A549 treated with Mapracorat at 1 μM for 4 hours (cell line): ENCODE data around the gene PSEN2. TPM values are rescaled to one million over a fixed set of nuclear protein-coding genes. Genes with fewer than 3 reads are reported as not detected.

Source experiments
- total RNA-seq: library from RNA; stranded (reverse); fragments of 200-300 nt; extraction: Qiagen RNA extraction; gene quantifications from 5 replicates; pipeline ENCODE4 v1.2.3, GENCODE V29; 2022

The PSEN2 gene
- total RNA-seq, result 27.0 to 31.5 TPM (median 28.5 TPM) in 5 replicates

GRCh38 chr1:226870401-226871279 lies at the start of gene PSEN2:
PSEN2 (plus strand) TSS chr1:226870616; CDS start chr1:226881908, 11,292 bp downstream.

DNA sequence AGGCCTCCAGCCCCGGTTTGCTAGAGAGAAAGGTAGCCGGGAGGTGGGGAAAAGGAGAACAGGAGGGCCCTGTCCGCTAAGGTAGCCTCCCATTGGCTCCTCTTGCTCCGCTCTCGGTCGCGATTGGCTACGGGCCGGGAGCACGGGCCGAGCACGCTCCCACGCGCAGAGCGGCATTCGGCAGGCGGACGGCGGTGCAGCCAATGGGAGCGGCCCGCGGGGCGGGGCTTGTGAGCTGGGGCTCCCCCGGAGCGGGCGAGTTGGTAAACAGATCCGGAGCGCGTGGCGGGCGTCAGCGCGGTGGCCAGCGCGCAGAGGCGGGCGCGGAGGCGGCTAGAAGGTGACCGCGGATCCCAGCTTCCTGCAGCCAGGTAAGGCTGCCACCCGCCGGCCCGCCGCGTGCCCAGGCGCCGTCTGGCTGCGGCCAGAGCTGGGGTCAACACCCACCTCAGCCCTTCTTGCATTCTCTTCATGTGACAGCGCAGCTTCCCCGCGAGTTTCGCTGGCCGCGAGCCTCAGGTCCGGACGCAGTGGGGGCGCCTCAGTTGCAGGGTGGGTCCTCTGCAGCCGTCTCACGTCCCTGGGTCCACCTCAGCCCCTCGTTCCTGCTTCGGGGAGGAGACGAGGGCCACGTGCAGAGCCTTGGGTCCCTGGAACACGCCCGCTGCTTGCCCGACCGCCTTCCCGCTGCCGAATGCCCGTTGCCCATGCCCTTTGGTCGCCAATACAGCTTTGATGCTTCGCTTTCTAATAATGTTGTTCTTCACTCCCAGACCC lies 69.8 kb downstream of the PSEN2 start, which contains the start of gene COQ8A:
Gene COQ8A (plus strand): TSS at position 266 of the 777 bp plus-strand sequence. CDS start 21,092 bp downstream, outside the sequence.

Other genes with a start within 250 kb of the PSEN2 start
- gene ITPKB, start 131.3 kb upstream of the PSEN2 start, total RNA-seq, result 1.8 to 2.7 TPM (median 2.2 TPM) in 5 replicates
- gene COQ8A, start 69.7 kb downstream of the PSEN2 start, total RNA-seq, result 14.3 to 20.4 TPM (median 19.9 TPM) in 5 replicates